ENCODE measurements around the gene ATP6V1C2.

DNA sequence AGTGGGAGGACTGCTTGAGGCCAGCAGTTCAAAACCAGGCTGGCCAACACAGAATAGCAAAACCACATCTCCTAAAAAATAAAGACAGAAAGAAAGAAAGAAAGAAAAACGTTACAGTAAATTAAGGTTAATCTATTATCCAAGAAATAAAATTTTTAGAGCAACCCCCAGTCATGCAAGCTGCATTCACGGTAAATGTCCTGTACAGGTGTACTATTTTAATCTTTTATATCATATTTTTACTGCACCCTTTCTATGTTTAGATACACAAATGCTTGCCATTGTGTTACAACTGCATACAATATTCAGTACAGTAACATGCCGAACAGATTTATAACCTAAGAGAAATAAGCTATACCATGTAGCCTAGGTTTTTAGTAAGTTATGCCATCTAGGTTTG is 85.1 kb downstream of the ATP6V1C2 start:
- TF ChIP-seq ZNF274 (IDR thresholded peaks at IDR 0.05; ENCODE audit: low read depth, low read length) (no peak), SUZ12 (IDR thresholded peaks at IDR 0.05; ENCODE audit: extremely low read depth, insufficient read depth, insufficient read length) (no peak)

Measured in NT2/D1 (cell line).